ENCODE measurements around the gene GFOD1. TPM values are rescaled to one million over a fixed set of nuclear protein-coding genes. Genes with fewer than 3 reads are reported as not detected.
"Not testable (repeated sequence)": the region's sequence is repeated elsewhere in the genome, so short reads cannot be mapped to it uniquely, and the experiment has no call there.

The GFOD1 gene
- total RNA-seq, 1 donor from 2014 or later, result 10.2 TPM

GRCh38 chr6:13390658-13391057 is 96.7 kb downstream of the GFOD1 start:
- Mint-ChIP-seq H3K27ac (no peak overlapping the region), H3K9me3 (peaks cover 24% of the 10 kb centered on the region), H3K36me3 (ENCODE audit: low read depth) (peaks cover 6% of the 10 kb centered on the region), H3K4me1 (peaks cover 4% of the 10 kb centered on the region), H3K4me3 (no peak overlapping the region), H3K27me3 (no peaks in the 10 kb centered on the region)
- DNase-seq, result no peak
- intact Hi-C loops (cut with micrococcal nuclease), result no loop called here

DNA sequence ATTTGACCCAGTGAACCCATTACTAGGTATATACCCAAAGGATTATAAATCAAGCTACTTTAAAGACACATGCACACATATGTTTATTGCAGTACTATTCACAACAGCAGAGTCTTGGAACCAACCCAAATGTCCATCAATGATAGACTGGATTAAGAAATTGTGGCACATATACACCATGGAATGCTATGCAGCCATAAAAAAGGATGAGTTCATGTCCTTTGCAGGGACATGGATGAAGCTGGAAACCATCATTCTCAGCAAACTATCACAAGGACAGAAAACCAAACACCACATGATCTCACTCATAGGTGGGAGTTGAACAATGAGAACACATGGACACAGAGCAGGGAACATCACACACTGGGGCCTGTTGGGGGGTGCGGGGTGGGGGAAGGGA is 98.2 kb downstream of the GFOD1 start:
- H3K27me3 Mint-ChIP-seq; H3K4me3 Mint-ChIP-seq; H3K4me1 Mint-ChIP-seq; H3K27ac Mint-ChIP-seq; DNase-seq; H3K36me3 Mint-ChIP-seq (ENCODE audit: low read depth); intact Hi-C loops (cut with micrococcal nuclease): not testable (repeated sequence)
- peaks cover 24% of the 10 kb centered on the region for H3K9me3 Mint-ChIP-seq

- H3K36me3 Mint-ChIP-seq (ENCODE audit: low read depth); DNase-seq; H3K27ac Mint-ChIP-seq; H3K4me1 Mint-ChIP-seq; intact Hi-C loops (cut with micrococcal nuclease); H3K27me3 Mint-ChIP-seq; H3K4me3 Mint-ChIP-seq: not testable (repeated sequence)
- H3K9me3 Mint-ChIP-seq, result peaks cover 24% of the 10 kb centered on the region
These were observed 98.6 kb downstream of the GFOD1 start for GRCh38 chr6:13388769-13389168.

DNA sequence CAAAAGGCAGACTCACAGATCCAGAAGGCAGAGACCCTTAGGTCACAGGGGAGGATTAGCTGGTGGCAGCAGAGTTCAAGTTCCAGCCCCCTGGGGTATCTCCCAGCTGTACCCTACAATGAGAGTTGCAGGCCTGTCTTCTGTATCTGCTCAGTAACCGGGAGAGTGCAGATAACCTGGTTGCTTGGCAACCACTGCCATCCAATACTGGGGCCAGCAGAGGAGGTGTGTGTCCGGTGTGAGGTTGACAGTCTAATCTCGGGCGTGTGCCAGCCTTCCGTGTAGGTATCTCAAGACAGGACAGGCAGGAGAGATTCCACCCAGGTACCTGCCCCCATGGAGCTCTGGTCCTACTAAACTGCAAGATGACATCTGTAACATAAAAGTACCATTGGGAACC is 102.4 kb downstream of the GFOD1 start:
- intact Hi-C loops (cut with micrococcal nuclease), result loop anchor here (5.0 kb wide), 1 partner anchor 48 kb away; no protein-coding TSS in a partner anchor
- no peak overlapping the region for H3K4me3 Mint-ChIP-seq
- H3K27me3 Mint-ChIP-seq, result no peaks in the 10 kb centered on the region
- H3K36me3 Mint-ChIP-seq (ENCODE audit: low read depth), result peaks cover 8% of the 10 kb centered on the region
- H3K9me3 Mint-ChIP-seq, result peaks cover 23% of the 10 kb centered on the region
- H3K4me1 Mint-ChIP-seq, result peaks cover 18% of the 10 kb centered on the region
- H3K27ac Mint-ChIP-seq, result no peak overlapping the region
- no peak for DNase-seq

GRCh38 chr6:13384506-13384905 is 102.9 kb downstream of the GFOD1 start:
- intact Hi-C loops (cut with micrococcal nuclease), result loop anchor here (5.0 kb wide), 1 partner anchor 47 kb away; no protein-coding TSS in a partner anchor
- Mint-ChIP-seq H3K4me3 (no peak overlapping the region), H3K36me3 (ENCODE audit: low read depth) (peaks cover 8% of the 10 kb centered on the region)

DNA sequence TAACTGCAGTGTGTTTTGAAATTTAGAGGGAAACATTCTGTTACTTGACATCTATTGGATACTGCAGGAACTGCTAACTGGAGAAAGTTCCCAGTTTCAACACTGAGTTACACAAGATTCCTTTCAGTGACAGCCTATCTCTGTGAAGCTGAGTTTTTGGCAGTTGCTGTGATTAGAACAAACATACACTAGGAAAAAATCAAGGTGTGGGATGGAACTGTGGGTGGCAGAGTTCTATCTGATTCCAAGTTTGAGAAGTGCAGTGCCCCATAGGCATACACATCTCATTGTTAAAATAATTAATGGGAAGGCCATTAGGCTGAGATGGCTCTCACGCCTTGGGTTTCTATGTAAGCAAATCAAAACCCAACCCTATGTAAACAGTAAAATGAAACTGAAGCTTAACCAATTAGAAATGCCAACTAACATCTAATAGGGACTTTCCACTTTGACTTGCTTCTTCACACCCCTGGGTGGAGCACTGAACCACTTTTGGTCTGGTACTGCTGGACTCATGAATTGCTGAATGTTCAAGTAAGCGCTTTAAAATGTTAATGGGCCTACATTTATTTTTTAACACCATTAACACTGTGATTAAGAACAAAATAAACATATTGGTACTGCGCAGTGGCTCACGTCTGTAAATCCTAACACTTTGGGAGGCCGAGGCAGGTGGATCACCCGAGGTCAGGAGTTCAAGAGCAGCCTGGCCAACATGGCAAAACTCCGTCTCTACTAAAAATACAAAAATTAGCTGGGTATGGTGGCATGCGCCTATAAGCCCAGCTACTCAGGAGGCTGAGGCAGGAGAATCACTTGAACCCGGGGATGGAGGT is 103.9 kb downstream of the GFOD1 start:
- DNase-seq, result peak; percentile 73
- intact Hi-C loops (cut with micrococcal nuclease), result loop anchor here (2.0 to 5.0 kb wide), 2 partner anchors 46 to 71 kb away; no protein-coding TSS in a partner anchor
- Mint-ChIP-seq H3K4me1 (peaks cover 18% of the 10 kb centered on the region), H3K9me3 (peaks cover 16% of the 10 kb centered on the region), H3K4me3 (peak overlapping the region; percentile 19), H3K36me3 (ENCODE audit: low read depth) (peaks cover 4% of the 10 kb centered on the region), H3K27ac (no peak overlapping the region), H3K27me3 (no peaks in the 10 kb centered on the region)

More at GRCh38 chr6:13384506-13384905, 102.9 kb downstream of the GFOD1 start:
- no peaks in the 10 kb centered on the region for H3K27me3 Mint-ChIP-seq
- no peak overlapping the region for H3K27ac Mint-ChIP-seq
- H3K9me3 Mint-ChIP-seq, result peaks cover 18% of the 10 kb centered on the region
- DNase-seq, result no peak
- peaks cover 18% of the 10 kb centered on the region for H3K4me1 Mint-ChIP-seq

DNA sequence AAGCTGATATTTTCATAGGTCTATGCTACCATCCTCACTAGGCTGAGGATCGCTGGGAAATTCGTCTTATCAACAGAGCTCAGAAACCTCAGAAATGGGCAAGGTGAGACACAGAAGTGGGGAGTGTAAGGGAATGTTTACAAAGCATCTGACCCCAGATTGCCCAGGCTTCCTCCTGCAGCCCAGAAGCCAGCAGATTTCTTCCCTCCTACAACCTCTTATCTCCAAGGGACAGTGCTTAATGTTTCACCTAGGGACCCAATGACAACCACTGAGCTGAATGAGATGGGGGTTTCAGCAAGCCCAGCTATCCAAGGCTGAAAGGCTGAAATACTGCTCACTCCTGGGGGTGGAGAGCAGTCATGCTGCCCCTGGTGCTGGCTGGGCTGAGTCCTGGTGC is 106.6 kb downstream of the GFOD1 start:
- no peaks in the 10 kb centered on the region for H3K27me3 Mint-ChIP-seq
- peaks cover 8% of the 10 kb centered on the region for H3K36me3 Mint-ChIP-seq (ENCODE audit: low read depth)
- H3K4me3 Mint-ChIP-seq, result no peak overlapping the region
- peaks cover 5% of the 10 kb centered on the region for H3K9me3 Mint-ChIP-seq
- H3K4me1 Mint-ChIP-seq, result peaks cover 23% of the 10 kb centered on the region
- DNase-seq, result no peak
- intact Hi-C loops (cut with micrococcal nuclease), result loop anchor here (5.0 kb wide), 1 partner anchor 43 kb away; no protein-coding TSS in a partner anchor
- H3K27ac Mint-ChIP-seq, result no peak overlapping the region

DNA sequence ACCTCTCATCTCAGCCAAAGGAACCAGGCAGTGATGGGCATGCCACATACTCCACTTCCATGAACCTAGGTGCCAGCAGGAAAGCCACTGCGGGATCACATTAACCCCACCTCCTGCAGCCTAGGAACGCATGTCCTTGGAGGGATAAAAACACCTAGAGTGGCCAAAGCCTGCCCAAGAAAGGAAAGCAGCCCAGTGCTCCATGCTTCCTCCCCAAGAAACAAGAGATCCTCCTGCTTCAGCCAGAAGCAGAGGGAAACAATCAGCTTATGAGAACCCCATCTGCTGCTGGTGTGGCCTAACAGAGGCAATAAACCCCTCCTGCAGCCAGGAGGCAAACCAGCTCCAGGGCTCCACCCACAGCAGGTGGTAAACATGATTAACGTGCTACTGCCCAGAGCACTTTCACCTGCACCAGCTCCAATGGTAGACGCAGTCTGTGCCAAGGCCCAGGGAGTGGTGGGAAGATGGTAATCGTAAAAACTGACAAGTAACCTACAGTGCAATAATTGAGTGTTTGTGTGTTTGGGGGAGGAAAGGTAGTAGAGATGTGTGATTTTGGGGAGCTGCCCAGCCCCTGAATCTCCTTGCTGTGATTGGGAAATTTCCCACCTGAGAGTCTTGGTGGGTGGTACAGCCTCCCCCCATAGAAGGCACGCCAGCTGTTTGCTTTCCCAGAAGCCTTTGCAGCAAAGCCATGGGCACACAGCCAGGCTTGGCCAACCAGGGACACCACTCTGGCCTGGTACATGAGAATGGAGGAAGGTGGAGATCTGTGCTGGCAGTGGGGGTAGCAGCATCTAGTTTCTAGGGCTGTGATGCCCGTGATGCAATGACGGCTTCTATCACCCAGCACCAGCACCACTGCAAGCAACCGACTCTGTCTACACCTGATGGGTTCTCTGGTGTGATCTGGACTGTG is 108.5 kb downstream of the GFOD1 start:
- intact Hi-C loops (cut with micrococcal nuclease), result no loop called here
- peaks cover 5% of the 10 kb centered on the region for H3K9me3 Mint-ChIP-seq
- H3K27ac Mint-ChIP-seq, result no peak overlapping the region
- no peak overlapping the region for H3K4me3 Mint-ChIP-seq
- peaks cover 8% of the 10 kb centered on the region for H3K36me3 Mint-ChIP-seq (ENCODE audit: low read depth)
- no peaks in the 10 kb centered on the region for H3K27me3 Mint-ChIP-seq
- no peak for DNase-seq
- peaks cover 31% of the 10 kb centered on the region for H3K4me1 Mint-ChIP-seq

DNA sequence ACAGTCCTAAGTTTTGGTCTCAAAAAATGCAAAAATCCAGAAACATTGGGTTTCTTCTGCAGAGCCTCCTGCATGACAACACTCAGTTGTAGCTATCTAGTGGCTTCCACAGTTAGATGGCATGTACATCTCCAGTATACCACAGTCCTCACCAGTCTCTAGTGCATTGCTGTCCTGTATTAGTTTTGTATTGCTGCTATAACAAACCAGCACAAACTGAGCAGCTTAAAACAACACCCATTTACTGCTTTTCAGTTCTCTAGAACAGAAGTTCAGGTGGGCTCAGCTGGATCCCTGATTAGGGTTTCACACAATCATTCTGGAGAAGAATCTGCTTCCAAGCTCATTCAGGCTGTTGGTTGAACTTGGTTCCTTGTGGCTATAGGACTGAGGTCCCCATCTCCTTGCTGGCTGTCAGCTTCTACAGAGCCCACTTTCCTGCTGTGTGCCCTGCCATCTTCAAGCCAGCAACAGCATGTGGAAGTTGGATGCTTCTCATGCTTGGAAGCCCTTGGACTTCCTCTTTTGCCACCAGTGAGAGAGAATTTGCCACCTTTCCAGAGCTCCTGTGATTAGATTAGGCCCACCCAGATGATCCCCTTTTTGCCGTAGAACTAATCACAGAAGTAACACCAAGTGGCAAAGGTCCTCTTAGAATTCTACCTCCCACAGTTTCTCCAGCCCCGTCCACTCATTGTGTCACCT is 110.2 kb downstream of the GFOD1 start:
- peaks cover 23% of the 10 kb centered on the region for H3K4me1 Mint-ChIP-seq
- no peak overlapping the region for H3K27ac Mint-ChIP-seq
- H3K27me3 Mint-ChIP-seq, result no peaks in the 10 kb centered on the region
- no peak for DNase-seq
- H3K36me3 Mint-ChIP-seq (ENCODE audit: low read depth), result peaks cover 6% of the 10 kb centered on the region
- peaks cover 5% of the 10 kb centered on the region for H3K9me3 Mint-ChIP-seq
- intact Hi-C loops (cut with micrococcal nuclease), result no loop called here
- H3K4me3 Mint-ChIP-seq, result no peak overlapping the region

DNA sequence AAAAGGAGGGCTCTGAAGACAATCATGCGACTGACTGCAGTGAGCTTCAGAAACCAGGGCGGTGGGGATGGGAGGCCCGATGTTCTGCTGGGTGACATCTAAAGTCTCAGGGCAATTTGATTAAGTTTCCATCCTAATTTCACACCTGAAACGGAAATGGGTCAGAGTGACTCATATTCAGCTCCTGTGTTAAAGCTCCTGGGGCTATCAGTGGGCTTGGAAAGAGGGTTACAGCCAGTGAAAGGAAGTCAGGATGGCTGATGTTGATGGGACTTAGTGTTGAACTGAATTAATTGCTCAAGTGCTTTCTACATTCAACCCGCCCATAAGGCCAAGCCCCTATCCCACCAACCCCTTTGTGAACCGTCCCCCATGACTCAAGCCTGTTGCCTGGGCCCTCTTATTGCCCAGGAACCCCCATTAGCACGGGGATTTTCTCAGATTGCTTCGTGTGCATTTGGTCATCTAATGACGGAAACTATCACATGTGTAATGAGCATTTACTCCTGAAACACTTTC is 112.0 kb downstream of the GFOD1 start:
- Mint-ChIP-seq H3K9me3 (peaks cover 5% of the 10 kb centered on the region), H3K27ac (peak overlapping the region; percentile 39), H3K27me3 (no peaks in the 10 kb centered on the region), H3K36me3 (ENCODE audit: low read depth) (peaks cover 6% of the 10 kb centered on the region), H3K4me3 (peak overlapping the region; percentile 28), H3K4me1 (peaks cover 19% of the 10 kb centered on the region)
- peak; percentile 70 for DNase-seq
- intact Hi-C loops (cut with micrococcal nuclease), result loop anchor here (1.0 kb wide), 2 partner anchors 19 to 51 kb away; no protein-coding TSS in a partner anchor

- intact Hi-C loops (cut with micrococcal nuclease), result no loop called here
- Mint-ChIP-seq H3K27me3 (no peaks in the 10 kb centered on the region), H3K4me3 (no peak overlapping the region), H3K9me3 (peaks cover 5% of the 10 kb centered on the region), H3K27ac (no peak overlapping the region), H3K4me1 (peaks cover 17% of the 10 kb centered on the region), H3K36me3 (ENCODE audit: low read depth) (peaks cover 6% of the 10 kb centered on the region)
- no peak for DNase-seq
These were observed 113.5 kb downstream of the GFOD1 start for GRCh38 chr6:13373919-13374318.

- DNase-seq, result no peak
- H3K36me3 Mint-ChIP-seq (ENCODE audit: low read depth), result peaks cover 6% of the 10 kb centered on the region
- no peaks in the 10 kb centered on the region for H3K27me3 Mint-ChIP-seq
- peaks cover 5% of the 10 kb centered on the region for H3K9me3 Mint-ChIP-seq
- H3K27ac Mint-ChIP-seq, result no peak overlapping the region
- intact Hi-C loops (cut with micrococcal nuclease), result no loop called here
- H3K4me3 Mint-ChIP-seq, result no peak overlapping the region
- H3K4me1 Mint-ChIP-seq, result peaks cover 17% of the 10 kb centered on the region
These were observed 113.9 kb downstream of the GFOD1 start for GRCh38 chr6:13373488-13373886.
